ENCODE results near the gene ABHD6.
A peak's percentile ranks its signal among the peaks of the same experiment; 100 is the strongest.
"Not testable (repeated sequence)": the region's sequence is repeated elsewhere in the genome, so short reads cannot be mapped to it uniquely, and the experiment has no call there.

The ABHD6 gene

DNA sequence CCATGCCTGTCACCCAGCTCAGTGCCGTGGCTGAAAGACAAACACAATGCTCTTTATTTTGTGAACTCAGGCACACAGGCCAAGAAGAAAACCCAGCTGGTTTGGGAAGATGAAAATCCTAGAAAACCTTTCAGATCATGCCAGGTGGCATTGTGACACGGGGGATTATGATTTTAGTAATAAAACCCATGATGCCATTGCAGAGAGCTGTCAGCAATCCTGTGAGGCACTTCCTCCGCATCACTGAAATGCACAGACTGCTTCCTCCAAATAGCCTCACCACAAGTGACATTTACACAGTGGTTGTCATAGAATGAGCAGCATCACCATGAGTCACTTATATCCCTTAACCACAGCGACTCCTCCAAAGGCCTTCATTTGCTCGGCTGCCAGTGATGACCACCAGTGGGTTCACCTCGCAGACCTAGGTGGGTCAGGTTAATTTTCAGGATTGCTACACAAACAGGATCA is 22.7 kb downstream of the ABHD6 start:
- Histone ChIP-seq H3K27ac (ENCODE audit: low read depth, low read length, severe bottlenecking) (peak overlapping the region; percentile 5), H3K9me3 (ENCODE audit: control insufficient read depth, low read length) (no peaks in the 10 kb centered on the region), H3K36me3 (ENCODE audit: control insufficient read depth, insufficient read depth, low read length) (no peaks in the 10 kb centered on the region), H3K4me3 (ENCODE audit: extremely low read depth, insufficient read depth, low read length, poor library complexity, severe bottlenecking) (no peak overlapping the region), H3K4me1 (ENCODE audit: control insufficient read depth, insufficient read depth, low read length, poor library complexity, severe bottlenecking) (peaks cover 8% of the 10 kb centered on the region)
- 90 to 93% methylated on average over 3 to 5 of the region's 6 CpGs for WGBS, 2 experiments (ENCODE audit: insufficient coverage in 2 of 2)

- Histone ChIP-seq H3K4me3 (ENCODE audit: extremely low read depth, insufficient read depth, low read length, poor library complexity, severe bottlenecking) (no peak overlapping the region), H3K9me3 (ENCODE audit: control insufficient read depth, low read length) (no peaks in the 10 kb centered on the region), H3K4me1 (ENCODE audit: control insufficient read depth, insufficient read depth, low read length, poor library complexity, severe bottlenecking) (peaks cover 8% of the 10 kb centered on the region), H3K36me3 (ENCODE audit: control insufficient read depth, insufficient read depth, low read length) (no peaks in the 10 kb centered on the region), H3K27ac (ENCODE audit: low read depth, low read length, severe bottlenecking) (no peak overlapping the region)
- 90 to 92% methylated on average over 6 of the region's 6 CpGs for WGBS, 2 experiments (ENCODE audit: insufficient coverage in 2 of 2)
Observed at GRCh38 chr3:58260733-58261132, 23.1 kb downstream of the ABHD6 start.

DNA sequence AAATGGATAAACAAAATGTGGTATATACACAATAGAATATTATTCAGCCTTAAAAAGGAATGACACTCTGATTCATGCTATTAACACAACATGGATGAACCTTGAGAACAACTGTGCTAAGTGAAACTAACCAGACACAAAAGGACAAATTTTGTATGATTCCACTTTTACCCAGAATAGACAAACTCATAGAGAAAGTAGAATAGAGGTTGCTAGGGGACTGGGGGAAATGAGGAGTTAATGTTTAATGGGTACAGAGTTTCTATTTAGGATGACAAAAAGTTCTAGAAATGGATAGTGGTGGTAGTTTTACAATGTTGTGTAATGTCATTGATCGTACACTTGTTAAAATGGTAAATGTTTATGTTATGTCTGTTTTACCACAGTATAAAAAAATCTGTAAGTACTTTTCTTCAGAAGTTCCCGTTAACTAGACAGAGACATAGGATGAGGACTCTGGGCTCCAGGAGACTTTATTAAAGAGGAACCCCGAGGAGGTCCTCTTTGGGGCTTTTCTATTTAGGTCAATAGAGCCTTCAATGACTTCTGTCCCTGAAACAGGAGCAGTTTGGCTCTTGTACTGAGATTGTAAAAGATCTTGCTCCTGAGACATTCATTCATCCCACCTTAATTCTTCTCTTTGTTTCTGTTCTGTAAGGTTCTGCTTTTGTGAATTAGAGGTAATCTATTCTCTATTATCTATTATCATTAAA is 24.5 kb downstream of the ABHD6 start:
- 96 to 100% methylated on average over 1 to 2 of the region's 3 CpGs for WGBS, 2 experiments (ENCODE audit: insufficient coverage in 2 of 2)
- Histone ChIP-seq H3K27ac (ENCODE audit: low read depth, low read length, severe bottlenecking) (no peak overlapping the region), H3K36me3 (ENCODE audit: control insufficient read depth, insufficient read depth, low read length) (no peaks in the 10 kb centered on the region), H3K4me3 (ENCODE audit: extremely low read depth, insufficient read depth, low read length, poor library complexity, severe bottlenecking) (no peak overlapping the region), H3K4me1 (ENCODE audit: control insufficient read depth, insufficient read depth, low read length, poor library complexity, severe bottlenecking) (peaks cover 8% of the 10 kb centered on the region), H3K9me3 (ENCODE audit: control insufficient read depth, low read length) (no peaks in the 10 kb centered on the region)

GRCh38 chr3:58266577-58266976 is 29.0 kb downstream of the ABHD6 start:
- H3K36me3 ChIP-seq (ENCODE audit: control insufficient read depth, insufficient read depth, low read length) = no peaks in the 10 kb centered on the region

GRCh38 chr3:58267543-58267942 is 30.0 kb downstream of the ABHD6 start:
- H3K4me3 ChIP-seq (ENCODE audit: extremely low read depth, insufficient read depth, low read length, poor library complexity, severe bottlenecking); H3K4me1 ChIP-seq (ENCODE audit: control insufficient read depth, insufficient read depth, low read length, poor library complexity, severe bottlenecking); H3K27ac ChIP-seq (ENCODE audit: low read depth, low read length, severe bottlenecking); H3K9me3 ChIP-seq (ENCODE audit: control insufficient read depth, low read length); H3K36me3 ChIP-seq (ENCODE audit: control insufficient read depth, insufficient read depth, low read length): not testable (repeated sequence)
- WGBS, 2 experiments (ENCODE audit: insufficient coverage in 2 of 2) = 71 to 100% methylated on average over 1 of the region's 1 CpG

More at GRCh38 chr3:58266577-58266976, 29.0 kb downstream of the ABHD6 start:
- no CpG with 5 or more reads among the region's 1 CpG for WGBS, 2 experiments (ENCODE audit: insufficient coverage in 2 of 2)
- Histone ChIP-seq H3K4me1 (ENCODE audit: control insufficient read depth, insufficient read depth, low read length, poor library complexity, severe bottlenecking) (no peaks in the 10 kb centered on the region), H3K27ac (ENCODE audit: low read depth, low read length, severe bottlenecking) (no peak overlapping the region), H3K4me3 (ENCODE audit: extremely low read depth, insufficient read depth, low read length, poor library complexity, severe bottlenecking) (no peak overlapping the region), H3K9me3 (ENCODE audit: control insufficient read depth, low read length) (no peaks in the 10 kb centered on the region)

DNA sequence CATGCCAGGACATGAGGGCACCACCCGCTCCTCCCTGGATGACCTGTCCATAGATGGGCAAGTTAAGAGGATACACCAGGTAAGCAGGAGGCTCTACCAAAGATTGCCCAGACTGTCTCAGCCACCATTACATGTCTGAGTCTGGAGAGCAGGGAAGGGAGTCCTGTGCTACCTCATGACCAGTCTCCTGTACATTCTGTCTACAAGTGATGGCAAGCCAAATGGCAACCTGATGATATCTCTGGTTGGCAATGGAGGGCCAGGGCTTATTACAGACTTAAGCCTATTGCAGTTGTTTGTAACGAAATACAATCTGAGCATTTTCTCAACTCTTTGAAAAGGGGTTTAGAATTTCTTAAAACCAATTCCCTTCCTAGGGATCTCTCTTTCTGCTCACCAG is 31.8 kb downstream of the ABHD6 start:
- WGBS, 2 experiments (ENCODE audit: insufficient coverage in 2 of 2) = 100% methylated on average over 1 to 2 of the region's 2 CpGs
- Histone ChIP-seq H3K36me3 (ENCODE audit: control insufficient read depth, insufficient read depth, low read length) (no peaks in the 10 kb centered on the region), H3K4me1 (ENCODE audit: control insufficient read depth, insufficient read depth, low read length, poor library complexity, severe bottlenecking) (no peaks in the 10 kb centered on the region), H3K4me3 (ENCODE audit: extremely low read depth, insufficient read depth, low read length, poor library complexity, severe bottlenecking) (no peak overlapping the region), H3K27ac (ENCODE audit: low read depth, low read length, severe bottlenecking) (no peak overlapping the region), H3K9me3 (ENCODE audit: control insufficient read depth, low read length) (no peaks in the 10 kb centered on the region)

DNA sequence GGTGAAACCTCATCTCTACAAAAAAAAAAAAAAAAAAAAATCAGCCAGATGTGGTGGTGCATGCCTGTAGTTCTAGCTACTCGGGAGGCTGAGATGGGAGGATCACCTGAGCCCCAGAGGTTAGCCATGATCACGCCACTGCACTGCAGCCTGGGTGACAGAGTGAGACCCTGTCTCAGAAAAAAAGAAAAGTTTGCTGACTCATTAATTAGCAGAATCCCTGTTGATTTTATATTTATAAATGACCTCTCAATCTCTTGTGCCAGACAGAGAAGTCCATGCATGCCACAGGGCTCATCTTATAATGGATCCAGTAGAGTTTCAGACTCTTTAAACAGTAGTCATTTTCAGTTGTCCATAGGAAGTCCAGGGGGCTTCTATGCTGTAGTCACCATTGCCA is 32.9 kb downstream of the ABHD6 start:
- Histone ChIP-seq H3K36me3 (ENCODE audit: control insufficient read depth, insufficient read depth, low read length) (no peaks in the 10 kb centered on the region), H3K9me3 (ENCODE audit: control insufficient read depth, low read length) (no peaks in the 10 kb centered on the region), H3K4me3 (ENCODE audit: extremely low read depth, insufficient read depth, low read length, poor library complexity, severe bottlenecking) (no peak overlapping the region), H3K4me1 (ENCODE audit: control insufficient read depth, insufficient read depth, low read length, poor library complexity, severe bottlenecking) (no peaks in the 10 kb centered on the region), H3K27ac (ENCODE audit: low read depth, low read length, severe bottlenecking) (no peak overlapping the region)
- 79 to 92% methylated on average over 2 of the region's 2 CpGs for WGBS, 2 experiments (ENCODE audit: insufficient coverage in 2 of 2)

DNA sequence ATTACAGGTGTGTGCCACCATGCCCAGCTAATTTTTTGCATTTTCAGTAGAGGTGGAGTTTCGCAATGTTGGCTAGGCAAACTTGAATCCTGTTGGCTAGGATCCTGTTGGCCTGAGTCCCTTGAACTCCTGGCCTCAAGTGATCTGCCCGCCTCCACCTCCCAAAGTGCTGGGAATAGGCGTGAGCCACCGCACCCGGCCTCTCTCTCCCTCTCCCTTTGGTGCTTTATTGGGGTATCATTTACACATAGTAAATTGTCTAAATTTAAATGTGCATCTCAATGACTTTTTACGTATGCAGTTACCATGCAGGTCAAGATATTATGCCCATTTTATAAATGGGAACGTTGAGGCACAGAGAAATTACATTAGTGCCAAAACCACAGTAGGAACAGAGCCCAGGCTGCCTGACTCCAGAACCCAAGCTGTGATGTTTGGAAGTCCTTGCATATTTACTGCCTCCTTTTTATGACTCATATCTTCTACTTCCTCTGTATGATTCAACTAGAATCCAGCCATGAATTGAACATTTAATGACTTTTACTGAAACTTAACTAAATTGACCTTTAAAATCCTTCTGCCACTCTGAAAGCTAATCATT is 34.4 kb downstream of the ABHD6 start:
- H3K36me3 ChIP-seq (ENCODE audit: control insufficient read depth, insufficient read depth, low read length) = no peaks in the 10 kb centered on the region
- no peak overlapping the region for H3K4me3 ChIP-seq (ENCODE audit: extremely low read depth, insufficient read depth, low read length, poor library complexity, severe bottlenecking)
- H3K27ac ChIP-seq (ENCODE audit: low read depth, low read length, severe bottlenecking) = no peak overlapping the region
- no peaks in the 10 kb centered on the region for H3K9me3 ChIP-seq (ENCODE audit: control insufficient read depth, low read length)
- no peaks in the 10 kb centered on the region for H3K4me1 ChIP-seq (ENCODE audit: control insufficient read depth, insufficient read depth, low read length, poor library complexity, severe bottlenecking)
- WGBS, 2 experiments (ENCODE audit: insufficient coverage in 2 of 2) = 88 to 100% methylated on average over 2 to 4 of the region's 7 CpGs

- WGBS, 2 experiments (ENCODE audit: insufficient coverage in 2 of 2) = no CpG with 5 or more reads among the region's 3 CpGs
- H3K9me3 ChIP-seq (ENCODE audit: control insufficient read depth, low read length) = no peaks in the 10 kb centered on the region
- H3K4me1 ChIP-seq (ENCODE audit: control insufficient read depth, insufficient read depth, low read length, poor library complexity, severe bottlenecking) = no peaks in the 10 kb centered on the region
- H3K36me3 ChIP-seq (ENCODE audit: control insufficient read depth, insufficient read depth, low read length) = no peaks in the 10 kb centered on the region
- H3K27ac ChIP-seq (ENCODE audit: low read depth, low read length, severe bottlenecking) = no peak overlapping the region
- no peak overlapping the region for H3K4me3 ChIP-seq (ENCODE audit: extremely low read depth, insufficient read depth, low read length, poor library complexity, severe bottlenecking)
Observed at GRCh38 chr3:58272891-58273290, 35.3 kb downstream of the ABHD6 start.

DNA sequence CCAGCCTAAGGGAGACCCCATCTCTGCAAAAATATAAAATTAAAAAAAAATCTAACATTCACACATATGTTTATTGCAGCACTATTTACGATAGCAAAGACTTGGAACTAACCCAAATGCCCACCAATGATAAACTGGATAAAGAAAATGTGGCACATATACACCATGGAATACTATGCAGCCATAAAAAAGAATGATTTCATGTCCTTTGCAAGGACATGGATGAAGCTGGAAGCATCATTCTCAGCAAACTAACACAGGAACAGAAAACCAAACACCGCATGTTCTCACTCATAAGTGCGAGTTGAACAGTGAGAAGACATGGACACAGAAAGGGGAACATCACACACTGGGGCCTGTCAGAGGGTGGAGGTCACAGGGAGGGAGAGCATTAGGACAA is 35.8 kb downstream of the ABHD6 start:
- H3K4me3 ChIP-seq (ENCODE audit: extremely low read depth, insufficient read depth, low read length, poor library complexity, severe bottlenecking); H3K36me3 ChIP-seq (ENCODE audit: control insufficient read depth, insufficient read depth, low read length); H3K9me3 ChIP-seq (ENCODE audit: control insufficient read depth, low read length); H3K27ac ChIP-seq (ENCODE audit: low read depth, low read length, severe bottlenecking); H3K4me1 ChIP-seq (ENCODE audit: control insufficient read depth, insufficient read depth, low read length, poor library complexity, severe bottlenecking): not testable (repeated sequence)
- WGBS, 2 experiments (ENCODE audit: insufficient coverage in 2 of 2) = 90% methylated on average over 2 of the region's 3 CpGs; no CpG with 5 or more reads in 1 of the 2 experiments

- Histone ChIP-seq H3K9me3 (ENCODE audit: control insufficient read depth, low read length) (no peaks in the 10 kb centered on the region), H3K4me1 (ENCODE audit: control insufficient read depth, insufficient read depth, low read length, poor library complexity, severe bottlenecking) (no peaks in the 10 kb centered on the region), H3K36me3 (ENCODE audit: control insufficient read depth, insufficient read depth, low read length) (no peaks in the 10 kb centered on the region), H3K27ac (ENCODE audit: low read depth, low read length, severe bottlenecking) (no peak overlapping the region), H3K4me3 (ENCODE audit: extremely low read depth, insufficient read depth, low read length, poor library complexity, severe bottlenecking) (no peak overlapping the region)
- 72 to 93% methylated on average over 3 of the region's 3 CpGs for WGBS, 2 experiments (ENCODE audit: insufficient coverage in 2 of 2)
Observed at GRCh38 chr3:58274027-58274614, 36.5 kb downstream of the ABHD6 start.

Measured in mesodermal cell (in vitro differentiated cells).